ENCODE results near the gene CHPF. TPM values are rescaled to one million over a fixed set of nuclear protein-coding genes. Genes with fewer than 3 reads are reported as not detected.

CHPF gene
- total and polyA plus RNA-seq, 2 donors (not counting 3 experiments of a cell fraction or from before 2014, with no cell fraction given) = 0.24 to 0.32 TPM

GRCh38 chr2:219539926-219540678, 3.5 kb downstream of the CHPF start:
- Histone ChIP-seq H3K4me2 (ENCODE audit: insufficient read depth, low read length) (no peak overlapping the region), H3K27me3 (ENCODE audit: control insufficient read depth in 2 of 2, insufficient read depth in 2 of 2, low read length in 2 of 2) (peaks cover 20 to 22% of the 10 kb centered on the region in 2 experiments), H3K4me1 (ENCODE audit: control insufficient read depth, extremely low read depth, insufficient read depth, low read length) (peaks cover 7% of the 10 kb centered on the region), H4K20me1 (replicated peaks; ENCODE audit: control insufficient read depth, extremely low read depth, insufficient read depth, low read length) (no peaks in the 10 kb centered on the region), H3K9me3 (replicated peaks; ENCODE audit: control insufficient read depth, insufficient read depth, low read length) (no peaks in the 10 kb centered on the region), H2AFZ (ENCODE audit: low read depth, low read length) (no peak overlapping the region), H3K36me3 (ENCODE audit: control insufficient read depth in 2 of 2, extremely low read depth in 1 of 2, insufficient read depth in 2 of 2, low read length in 2 of 2) (no peaks in the 10 kb centered on the region), H3K9ac (replicated peaks; ENCODE audit: extremely low read depth, insufficient read depth, low read length) (no peak overlapping the region), H3K4me3 (replicated peaks in 1 of 3; ENCODE audit: insufficient read depth in 1 of 3, low read depth in 1 of 3, low read length in 3 of 3) (no peak overlapping the region), H3K79me2 (ENCODE audit: control insufficient read depth, insufficient read depth, low read length) (no peaks in the 10 kb centered on the region), H3K27ac (ENCODE audit: insufficient read depth, low read depth, low read length) (no peak overlapping the region), H3K9me1 (replicated peaks; ENCODE audit: control insufficient read depth, extremely low read depth, insufficient read depth, low read length) (no peaks in the 10 kb centered on the region)
- POLR2A ChIA-PET = no interaction called here
- no TSS peak for BruUV-seq (replicated peaks)
- no peak for TF ChIP-seq CTCF (IDR thresholded peaks at IDR 0.05; ENCODE audit: extremely low read depth in 1 of 2, insufficient read depth in 1 of 2, low read depth in 1 of 2, low read length in 2 of 2)
- no peak for TF ChIP-seq GATA2 (IDR thresholded peaks at IDR 0.05; ENCODE audit: insufficient read depth, insufficient read length, low read depth, low read length)
- no peak for TF ChIP-seq POLR2A (IDR thresholded peaks at IDR 0.05; ENCODE audit: low read depth, low read length)
- no peak for TF ChIP-seq JUN (IDR thresholded peaks at IDR 0.05; ENCODE audit: borderline replicate concordance, insufficient read depth, insufficient read length, low read depth)
- no peak for TF ChIP-seq FOS (IDR thresholded peaks at IDR 0.05; ENCODE audit: borderline replicate concordance, insufficient read depth, low read length)
- TF ChIP-seq POLR2AphosphoS5 (IDR thresholded peaks at IDR 0.05; ENCODE audit: insufficient read depth, low read depth, low read length) = no peak
- no peak for TF ChIP-seq EZH2 (IDR thresholded peaks at IDR 0.05; ENCODE audit: borderline replicate concordance, low read depth, low read length, severe bottlenecking)
- no peak for TF ChIP-seq MYC (IDR thresholded peaks at IDR 0.05; ENCODE audit: low read depth, low read length)
- no peak for TF ChIP-seq MAX (IDR thresholded peaks at IDR 0.05; ENCODE audit: insufficient read depth, insufficient read length)
- intact Hi-C loops (cut with micrococcal nuclease) = no loop called here
- no peak for FAIRE-seq
- CTCF ChIA-PET = interaction anchor here (1.0 to 4.9 kb wide), 20 partner anchors 9 to 149 kb away, joined by 3 to 47 read pairs (median 5); partner anchors contain the start of gene STK11IP
- DNase-seq (ENCODE audit: low read depth, low spot score) = no peak
- dilution Hi-C loops (cut with MboI; ENCODE audit: extremely low pct_ligation_motif_present, low sequenced_read_pairs) = no loop called here
